ENCODE data around the gene TRIM32. TPM values are rescaled to one million over a fixed set of nuclear protein-coding genes. Genes with fewer than 3 reads are reported as not detected.

The TRIM32 gene
- total RNA-seq, 1 donor from 2014 or later, result 16.6 TPM

DNA sequence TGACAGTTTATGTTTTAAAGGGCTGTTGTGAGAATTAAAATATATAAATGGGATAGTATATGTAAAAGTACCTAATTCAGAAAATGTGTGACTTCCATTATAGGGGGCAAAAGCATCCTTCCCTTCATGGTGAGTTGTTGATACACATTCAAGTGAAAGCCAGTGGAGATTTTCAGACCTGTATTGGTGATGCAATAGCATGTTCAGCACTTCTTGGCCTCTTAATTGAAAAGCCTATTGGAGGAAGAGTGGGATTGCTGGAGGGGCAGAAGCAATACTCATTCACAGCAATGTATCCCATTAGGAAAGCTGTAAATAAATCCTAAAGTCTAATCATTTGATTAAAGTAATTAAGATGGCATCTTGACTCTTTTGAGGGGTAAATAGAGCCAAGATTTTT lies 17.4 kb downstream of the TRIM32 start:
- no peak for DNase-seq (ENCODE audit: low read depth, low spot score)

- DNase-seq (ENCODE audit: low read depth, low spot score), result no peak
Observed at GRCh38 chr9:116705531-116705930, 18.4 kb downstream of the TRIM32 start.

DNA sequence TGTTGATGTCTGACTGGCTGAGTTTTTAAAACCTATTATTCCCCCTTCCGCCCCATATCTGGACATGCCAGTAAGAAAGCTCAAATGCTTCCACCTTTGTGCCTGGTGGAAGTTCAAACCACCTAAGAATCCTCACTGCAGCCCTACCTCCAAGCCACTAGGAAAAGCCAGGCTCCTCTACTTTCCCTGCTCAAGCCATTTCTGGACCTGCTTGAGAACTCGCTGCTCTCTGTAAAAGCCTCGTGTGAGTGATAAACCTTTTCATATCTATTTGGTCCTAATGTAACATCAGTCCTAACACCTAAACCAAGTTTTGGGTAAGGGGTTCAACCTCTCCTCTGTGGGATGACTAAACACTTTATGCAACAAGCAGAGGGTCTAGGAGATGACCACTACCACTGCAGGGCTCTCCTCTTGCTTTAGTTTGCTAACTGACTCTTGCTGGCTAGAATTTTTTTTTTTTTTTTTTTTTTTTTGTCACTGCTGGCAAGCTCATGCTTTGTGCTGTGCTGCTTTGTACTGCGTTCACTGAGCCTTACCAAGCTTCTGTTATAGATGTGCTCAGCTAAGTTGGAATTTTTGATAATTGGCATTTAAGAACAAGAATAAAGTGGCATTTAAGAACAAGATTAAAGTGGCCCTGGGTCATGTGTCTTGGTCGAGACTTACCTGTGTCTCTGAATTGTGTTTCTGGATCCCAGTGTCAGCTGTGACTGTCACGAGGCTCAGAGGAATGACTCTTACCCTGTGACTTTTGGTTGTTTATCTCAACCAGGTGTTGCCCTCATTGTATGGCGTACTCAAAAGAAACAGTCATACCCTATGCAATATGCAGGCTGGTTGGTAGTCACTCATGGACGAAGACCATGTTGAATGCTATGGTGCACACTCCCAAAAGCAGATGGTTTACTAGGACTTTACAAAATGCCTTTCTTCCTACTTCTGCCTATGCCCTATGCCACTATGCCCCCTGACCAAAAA lies 19.5 kb downstream of the TRIM32 start:
- no peak for DNase-seq (ENCODE audit: low read depth, low spot score)

GRCh38 chr9:116712781-116713180 lies 25.7 kb downstream of the TRIM32 start:
- DNase-seq (ENCODE audit: low read depth, low spot score), result no peak

DNA sequence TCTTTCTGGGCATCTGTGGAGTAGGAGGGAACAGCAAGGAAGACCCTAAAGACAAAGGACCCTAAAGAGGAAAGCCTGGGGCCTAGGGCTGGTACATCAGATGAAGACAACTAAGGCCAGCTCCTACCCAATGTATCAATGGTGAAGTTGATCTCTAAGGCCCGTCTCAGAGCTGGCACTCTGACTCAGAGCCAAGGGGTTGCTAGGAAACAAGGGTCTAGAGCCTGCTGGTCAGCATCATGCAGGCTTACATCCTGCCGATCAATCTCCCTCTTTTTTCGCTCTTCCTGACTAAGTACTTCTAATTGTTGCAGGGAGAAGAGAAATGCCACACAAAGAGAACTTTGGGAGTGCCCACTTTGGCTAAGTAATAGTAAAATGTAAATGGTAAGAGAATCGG lies 26.2 kb downstream of the TRIM32 start:
- no peak for DNase-seq (ENCODE audit: low read depth, low spot score)

DNA sequence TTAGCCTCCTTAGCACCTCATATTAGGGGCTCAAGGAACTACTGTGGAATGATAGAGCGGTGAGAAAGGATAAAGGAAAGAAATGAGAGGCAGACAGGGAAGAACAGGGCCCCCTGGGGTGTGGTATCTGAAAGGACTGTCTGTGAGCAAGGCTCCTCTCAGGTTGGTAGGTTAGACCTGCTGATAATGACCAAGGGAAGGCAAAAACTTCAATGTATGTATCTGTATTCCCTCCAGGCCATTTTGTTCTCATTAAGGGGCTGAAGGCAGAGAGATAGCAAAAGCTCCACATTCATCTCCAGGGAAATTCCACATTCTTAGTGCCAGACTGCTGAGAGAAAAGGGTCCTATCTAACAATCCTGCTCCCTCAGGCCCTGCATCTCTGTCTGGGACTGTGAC lies 28.6 kb downstream of the TRIM32 start:
- DNase-seq (ENCODE audit: low read depth, low spot score), result no peak

DNA sequence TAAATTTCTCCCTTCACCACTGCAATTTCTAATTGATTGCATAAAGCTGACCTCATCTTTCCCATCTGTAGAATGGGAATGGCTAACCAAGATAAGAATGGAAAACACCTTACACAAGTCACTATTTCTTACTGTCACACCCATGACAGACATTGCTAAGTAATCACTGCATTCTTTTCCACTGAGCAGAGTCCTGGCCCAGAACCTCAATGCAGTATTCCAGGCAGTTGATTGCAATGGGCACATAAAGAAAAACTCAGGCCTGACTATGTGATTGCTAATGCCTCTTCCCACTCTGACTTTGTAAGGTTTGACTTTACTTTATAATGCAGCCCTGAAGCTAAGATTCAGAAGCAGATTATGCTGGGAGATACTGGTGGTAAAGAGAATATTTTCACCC lies 29.3 kb downstream of the TRIM32 start:
- no peak for DNase-seq (ENCODE audit: low read depth, low spot score)

DNA sequence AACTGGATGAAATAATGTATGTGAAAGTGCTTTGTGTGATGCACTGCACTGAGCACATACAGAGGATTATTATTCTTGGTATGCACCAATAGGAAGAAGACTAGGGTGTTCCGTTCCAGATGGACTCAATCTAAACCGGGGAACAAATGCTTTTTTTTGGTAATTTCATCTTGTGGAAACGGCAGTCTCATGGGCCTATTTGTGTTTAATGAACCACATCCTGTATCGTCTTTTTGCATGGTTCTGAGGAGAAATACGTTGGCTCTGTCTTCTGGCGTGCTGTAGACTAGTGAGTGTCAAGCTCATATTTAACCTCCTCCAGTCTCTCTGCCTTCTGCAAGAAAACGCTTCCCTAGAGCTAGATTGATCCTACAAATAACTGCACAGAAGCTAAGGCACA lies 30.0 kb downstream of the TRIM32 start:
- no peak for DNase-seq (ENCODE audit: low read depth, low spot score)

- DNase-seq (ENCODE audit: low read depth, low spot score), result no peak
Observed at GRCh38 chr9:116718111-116718510, 31.0 kb downstream of the TRIM32 start.

DNA sequence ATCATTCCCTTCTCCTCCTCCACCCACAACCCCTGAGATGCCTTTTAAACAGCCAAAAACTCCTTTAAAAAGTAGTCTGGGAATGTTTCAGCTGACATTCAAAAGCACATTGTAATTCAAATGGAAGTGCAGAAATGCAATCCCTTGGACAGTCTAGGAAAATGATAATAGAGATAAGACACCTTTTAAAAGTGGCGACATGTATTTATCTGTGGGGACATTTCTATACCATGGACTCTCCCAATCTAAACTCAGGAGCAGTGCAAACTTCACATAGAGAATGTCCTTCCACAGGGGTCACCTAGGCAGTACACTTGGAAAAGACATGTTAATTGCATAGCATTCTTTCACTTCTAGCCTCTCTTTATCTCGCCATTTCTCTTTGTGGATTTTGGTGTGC lies 33.0 kb downstream of the TRIM32 start:
- no peak for DNase-seq (ENCODE audit: low read depth, low spot score)

DNA sequence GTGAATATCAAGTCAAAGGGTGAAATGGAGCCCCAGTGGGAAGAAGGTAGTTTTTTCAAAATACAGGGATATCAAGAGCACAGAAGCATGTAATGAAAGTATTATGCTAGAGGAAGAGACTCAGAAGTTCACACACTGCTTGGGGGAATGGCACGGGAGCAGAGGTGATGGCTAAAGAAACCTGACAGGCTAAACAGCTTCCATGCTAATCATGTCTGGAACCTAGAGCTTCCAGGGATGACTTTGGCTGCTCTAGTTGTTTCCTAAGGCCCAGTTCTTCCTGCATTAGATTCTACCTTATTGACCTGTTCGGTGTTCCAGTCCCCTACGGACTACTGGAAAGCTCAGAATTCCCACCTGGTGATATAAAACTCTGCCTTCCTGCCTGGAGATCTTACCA lies 34.3 kb downstream of the TRIM32 start:
- DNase-seq (ENCODE audit: low read depth, low spot score), result no peak

- DNase-seq (ENCODE audit: low read depth, low spot score), result no peak
Observed at GRCh38 chr9:116721944-116722343, 34.8 kb downstream of the TRIM32 start.

GRCh38 chr9:116724123-116724522 lies 37.0 kb downstream of the TRIM32 start:
- DNase-seq (ENCODE audit: low read depth, low spot score), result no peak

DNA sequence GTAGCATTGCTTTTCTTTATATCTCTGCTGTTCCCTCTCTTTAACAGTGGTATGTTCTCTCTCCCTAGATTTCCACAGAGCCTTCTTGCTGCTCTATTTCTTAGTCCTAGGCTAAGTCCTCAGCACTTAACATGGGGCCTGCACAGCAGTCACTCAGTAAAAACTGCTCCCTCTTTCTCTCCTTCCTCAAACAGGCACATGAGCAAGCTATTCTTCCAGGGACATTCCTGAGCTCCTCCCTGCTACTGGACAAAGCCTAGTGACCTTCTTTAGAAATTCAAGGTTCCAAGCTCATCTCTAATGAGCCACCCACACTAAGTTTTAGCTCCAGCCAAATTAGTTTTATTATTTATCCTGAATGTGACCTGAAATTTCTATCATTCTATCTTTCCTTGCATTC lies 39.5 kb downstream of the TRIM32 start:
- no peak for DNase-seq (ENCODE audit: low read depth, low spot score)

GRCh38 chr9:116733010-116733641 lies 46.0 kb downstream of the TRIM32 start:
- no peak for DNase-seq (ENCODE audit: low read depth, low spot score)

- no peak for DNase-seq (ENCODE audit: low read depth, low spot score)
Observed at GRCh38 chr9:116736399-116737151, 49.5 kb downstream of the TRIM32 start.

DNA sequence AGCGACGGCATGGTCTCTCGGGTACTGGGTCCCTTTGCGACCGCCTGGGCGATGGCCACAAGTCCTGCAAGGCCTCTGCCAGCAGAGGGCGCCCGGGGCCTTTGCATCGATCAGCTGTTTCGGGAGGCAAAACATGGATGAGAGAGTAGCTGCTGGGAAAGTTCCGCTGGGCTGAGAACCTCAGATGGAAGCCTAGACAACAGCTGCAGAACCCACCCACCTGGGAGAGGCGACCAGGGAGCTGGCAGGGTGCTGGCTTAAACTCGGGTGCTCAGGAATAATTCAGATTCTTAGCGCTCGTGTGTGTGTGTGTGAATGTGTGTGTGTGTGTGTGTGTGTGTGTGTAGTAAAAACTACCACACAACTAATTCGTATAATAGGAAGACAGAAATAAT lies 50.0 kb downstream of the TRIM32 start:
- peak; percentile 22 for DNase-seq (ENCODE audit: low read depth, low spot score)

- DNase-seq (ENCODE audit: low read depth, low spot score), result no peak
Observed at GRCh38 chr9:116741086-116741740, 54.1 kb downstream of the TRIM32 start.

GRCh38 chr9:116741742-116742141 lies 54.6 kb downstream of the TRIM32 start:
- no peak for DNase-seq (ENCODE audit: low read depth, low spot score)

DNA sequence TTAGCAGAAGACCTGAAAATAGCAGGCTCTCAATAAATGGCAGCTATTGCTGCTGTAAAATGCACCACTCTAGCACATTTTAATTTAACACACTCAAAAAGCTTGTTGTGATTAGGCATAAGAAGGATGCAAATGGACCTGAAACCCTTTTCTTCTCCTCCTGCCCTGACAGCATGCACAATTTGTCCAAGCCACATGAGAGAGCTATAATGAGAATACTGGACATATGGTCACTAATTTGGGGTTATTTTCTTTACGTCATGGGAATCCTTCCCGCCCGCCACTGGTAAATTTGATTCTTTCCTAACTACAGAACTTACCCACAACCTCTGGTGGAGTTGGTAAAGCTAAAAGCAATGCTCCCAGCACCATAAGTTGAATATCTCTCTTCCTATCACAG lies 62.1 kb downstream of the TRIM32 start:
- DNase-seq (ENCODE audit: low read depth, low spot score), result no peak

DNA sequence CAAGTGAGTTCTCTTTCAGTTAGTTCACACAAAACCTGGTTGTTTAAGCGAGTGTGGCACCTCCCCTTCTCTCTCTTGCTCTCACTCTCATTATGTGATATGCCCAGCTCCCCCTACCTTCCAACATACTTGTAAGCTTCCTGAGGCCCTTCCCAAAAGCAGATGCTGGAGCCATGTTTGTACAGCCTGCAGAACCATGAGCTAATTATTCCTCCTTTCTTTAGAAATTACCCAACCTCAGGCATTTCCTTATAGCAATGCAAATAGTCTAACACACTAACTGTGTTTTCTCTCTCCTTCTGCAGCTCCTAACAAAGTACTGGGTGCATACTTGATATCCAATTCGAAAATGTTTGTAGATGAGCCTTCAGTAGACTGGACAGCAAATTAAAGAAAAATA lies 62.7 kb downstream of the TRIM32 start:
- no peak for DNase-seq (ENCODE audit: low read depth, low spot score)

- DNase-seq (ENCODE audit: low read depth, low spot score), result no peak
Observed at GRCh38 chr9:116750510-116750909, 63.4 kb downstream of the TRIM32 start.
